ENCODE results near the gene TFEB.

- TF ChIP-seq CTCF (IDR thresholded peaks at IDR 0.05) (no peak), ZFX (IDR thresholded peaks at IDR 0.05; ENCODE audit: borderline replicate concordance) (no peak)
Measured at GRCh38 chr6:41645007-41645618, 90.3 kb downstream of the TFEB start.

Data from 22Rv1 (cell line).